ENCODE results near the gene CELA2A.

- no peak for TF ChIP-seq CTCF (IDR thresholded peaks at IDR 0.05 in 4 of 5, conservative IDR thresholded peaks at IDR 0.05 in 1 of 5)
- TF ChIP-seq POLR2A (IDR thresholded peaks at IDR 0.05), result no peak
Measured at GRCh38 chr1:15449567-15449966, 7.0 kb upstream of the CELA2A start.

Measured in gastrocnemius medialis (tissue), 4 donors.